ENCODE data around the gene SEMA3A. TPM values are rescaled to one million over a fixed set of nuclear protein-coding genes. Genes with fewer than 3 reads are reported as not detected.

The SEMA3A gene
- total and polyA plus RNA-seq, 2 of the 4 experiments (the other 2 are of a cell fraction) = 31.2 to 213 TPM

GRCh38 chr7:84136336-84136735, 58.3 kb downstream of the SEMA3A start:
- Histone ChIP-seq H2BK5ac (ENCODE audit: low read depth, low read length, poor library complexity, severe bottlenecking) (peak overlapping the region; percentile 78), H3K79me1 (ENCODE audit: low read depth in 1 of 2, low read length in 2 of 2) (peaks cover 27 to 47% of the 10 kb centered on the region in 2 experiments), H3K27me3 (ENCODE audit: control insufficient read depth, insufficient read depth, low read length) (no peaks in the 10 kb centered on the region), H3K14ac (replicated peaks; ENCODE audit: low read depth, low read length) (peak overlapping the region; percentile 58), H2BK20ac (ENCODE audit: low read depth, low read length) (no peak overlapping the region), H2BK15ac (ENCODE audit: low read depth, low read length) (no peak overlapping the region), H3K56ac (ENCODE audit: extremely low read depth, insufficient read depth, low read length) (no peak overlapping the region), H3K23ac (ENCODE audit: low read depth, low read length) (peak overlapping the region; percentile 90; the same call in 1 of the 2 replicates), H4K8ac (ENCODE audit: low read depth in 2 of 2, low read length in 2 of 2) (0 out of 4 replicates have a peak overlapping the region, but pooled peaks of 1 of the 2 experiments have one; percentile 26), H2AFZ (replicated peaks; ENCODE audit: low read length, poor library complexity) (no peak overlapping the region), H4K20me1 (ENCODE audit: insufficient read depth, low read length) (no peaks in the 10 kb centered on the region; the same call in 1 of the 2 replicates), H3K4me2 (ENCODE audit: low read depth, low read length) (no peak overlapping the region), H3K27ac (ENCODE audit: insufficient read depth, low read length) (no peak overlapping the region), H3K18ac (ENCODE audit: low read depth, low read length) (peak overlapping the region; percentile 68; the same call in 1 of the 2 replicates), H4K5ac (ENCODE audit: low read depth, low read length) (no peak overlapping the region; the same call in 1 of the 2 replicates), H2BK120ac (ENCODE audit: low read depth, low read length) (peak overlapping the region; percentile 61; the same call in 1 of the 2 replicates), H3K9me1 (ENCODE audit: insufficient read depth, low read length) (no peaks in the 10 kb centered on the region), H2AK5ac (ENCODE audit: low read depth, low read length) (no peak overlapping the region; the same call in 1 of the 2 replicates), H3K4ac (ENCODE audit: low read depth, low read length) (peak overlapping the region; percentile 22; the same call in 1 of the 2 replicates), H3K9me3 (ENCODE audit: control insufficient read depth, insufficient read depth, low read length) (no peaks in the 10 kb centered on the region), H3K4me1 (ENCODE audit: control insufficient read depth, insufficient read depth, low read length) (peaks cover 4% of the 10 kb centered on the region; the same call in 1 of the 2 replicates), H2AK9ac (replicated peaks; ENCODE audit: low read depth, low read length, poor library complexity) (no peak overlapping the region), H3K4me3 (ENCODE audit: insufficient read depth, low read depth, low read length) (no peak overlapping the region), H3K36me3 (ENCODE audit: control insufficient read depth, insufficient read depth, low read length) (peaks cover 8% of the 10 kb centered on the region), H4K91ac (ENCODE audit: insufficient read depth, low read depth, low read length) (no peak overlapping the region), H3K9ac (ENCODE audit: low read depth, low read length) (no peak overlapping the region)
- BruUV-seq (replicated peaks) = no TSS peak
- TF ChIP-seq FOS (IDR thresholded peaks at IDR 0.05; ENCODE audit: low read depth, low read length) (no peak), POLR2A (IDR thresholded peaks at IDR 0.05; ENCODE audit: low read depth, low read length) (no peak), BHLHE40 (IDR thresholded peaks at IDR 0.05; ENCODE audit: low read depth, low read length) (no peak)
- 94% methylated on average over 2 of the region's 3 CpGs; no CpG with 5 or more reads in 1 of the 2 experiments for WGBS, 2 experiments (ENCODE audit: extremely low coverage in 2 of 2, insufficient read length in 1 of 2)
- intact Hi-C loops (cut with micrococcal nuclease) = no loop called here
- in situ Hi-C loops (cut with MboI; ENCODE audit: low sequenced_read_pairs) = no loop called here
- ATAC-seq (ENCODE audit: low read depth) (no peak), DNase-seq (no peak)
- ChIA-PET CTCF (interaction anchor here (0.6 kb wide), 1 partner anchor 12 kb away, joined by 3 read pairs; no protein-coding TSS in a partner anchor), POLR2A (ENCODE audit: unreplicated experiment) (no interaction called here)
- dilution Hi-C loops (cut with HindIII; ENCODE audit: low sequenced_read_pairs, unreplicated experiment) = no loop called here
